HEK293 (cell line): ENCODE results near the gene ADAD1.

Experiments
- CTCF ChIA-PET: fragments of 350-600 bp; formaldehyde crosslinking; extraction: SDS; loops from one replicate; lab custom pipeline; 2021; ENCODE audit warnings: antibody characterized with exemption; lab: Yijun Ruan, JAX
- POLR2A ChIA-PET: fragments of 300-600 bp; formaldehyde crosslinking; extraction: SDS; loops from one replicate; lab custom pipeline; 2020; ENCODE audit warnings: antibody characterized with exemption, inconsistent platforms; lab: Yijun Ruan, JAX
- H3K27ac ChIP-seq: fragments of 200-500 bp; sonication (Bioruptor generic); 2 replicates; pipeline ENCODE4 v1.5.1; 2014; ENCODE audit warnings: low read depth, low read length, control low read depth, inconsistent platforms; ENCODE audit errors: extremely low read depth
- H3K36me3 ChIP-seq, 2 experiments: fragments of 200-500 bp in 1 of 2; sonication (Bioruptor generic) in 1 of 2; 1 replicate in 1 of 2; 2 replicates in 1 of 2; pipeline ENCODE4 v1.5.1; 2014 to 2017; ENCODE audit warnings: inconsistent platforms in 2 of 2, low read length in 2 of 2; ENCODE audit not compliant: control insufficient read depth in 2 of 2, insufficient read depth in 1 of 2
- H3K4me1 ChIP-seq: fragments of 200-500 bp; sonication (Bioruptor generic); 2 replicates; pipeline ENCODE4 v1.5.1; 2014; ENCODE audit warnings: mild to moderate bottlenecking, low read length, inconsistent platforms; ENCODE audit not compliant: control insufficient read depth, insufficient read depth
- H3K4me3 ChIP-seq: 2 replicates; pipeline ENCODE4 v1.5.1; 2011; ENCODE audit warnings: low read depth, mild to moderate bottlenecking, control low read depth, low read length, moderate library complexity
- H3K9me3 ChIP-seq: fragments of 200-500 bp; sonication (Bioruptor generic); 2 replicates; pipeline ENCODE4 v1.5.1; 2014; ENCODE audit warnings: low read depth, low read length, inconsistent platforms; ENCODE audit not compliant: control insufficient read depth, insufficient read depth
- BCL11B ChIP-seq: fragments of 450-650 bp; formaldehyde crosslinking; IDR thresholded peaks from 2 replicates; pipeline ENCODE4 v1.5.1; 2016; ENCODE audit warnings: low read depth, missing biosample characterization, missing genetic modification characterization
- CTCF ChIP-seq: fragments of 450-650 bp; formaldehyde crosslinking; IDR thresholded peaks from 2 replicates; pipeline ENCODE4 v1.5.1; 2016; ENCODE audit warnings: missing biosample characterization, missing genetic modification characterization
- GFI1B ChIP-seq: fragments of 450-650 bp; formaldehyde crosslinking; IDR thresholded peaks from 2 replicates; pipeline ENCODE4 v1.5.1; 2016; ENCODE audit warnings: missing biosample characterization, missing genetic modification characterization
- GLI2 ChIP-seq: fragments of 450-650 bp; formaldehyde crosslinking; IDR thresholded peaks from 2 replicates; pipeline ENCODE4; 2017; ENCODE audit warnings: missing biosample characterization, missing genetic modification characterization, low read depth, borderline replicate concordance
- GLIS2 ChIP-seq: fragments of 450-650 bp; formaldehyde crosslinking; IDR thresholded peaks from 2 replicates; pipeline ENCODE4 v1.5.1; 2016; ENCODE audit warnings: missing biosample characterization, missing genetic modification characterization
- KLF16 ChIP-seq: fragments of 450-650 bp; formaldehyde crosslinking; IDR thresholded peaks from 2 replicates; pipeline ENCODE4 v1.5.1; 2017; ENCODE audit warnings: missing biosample characterization, missing genetic modification characterization
- KLF7 ChIP-seq: fragments of 450-650 bp; formaldehyde crosslinking; IDR thresholded peaks from 2 replicates; pipeline ENCODE4 v1.5.1; 2016; ENCODE audit warnings: missing biosample characterization, missing genetic modification characterization, borderline replicate concordance
- KLF8 ChIP-seq: fragments of 450-650 bp; formaldehyde crosslinking; IDR thresholded peaks from 2 replicates; pipeline ENCODE4 v1.5.1; 2016; ENCODE audit warnings: missing biosample characterization, missing genetic modification characterization
- MZF1 ChIP-seq: fragments of 450-650 bp; formaldehyde crosslinking; IDR thresholded peaks from 2 replicates; pipeline ENCODE4 v1.5.1; 2017; ENCODE audit warnings: missing biosample characterization, missing genetic modification characterization, borderline replicate concordance
- WT1 ChIP-seq: fragments of 450-650 bp; formaldehyde crosslinking; IDR thresholded peaks from 2 replicates; pipeline ENCODE4 v1.5.1; 2016; ENCODE audit warnings: missing biosample characterization, missing genetic modification characterization
- ZBTB20 ChIP-seq: fragments of 450-650 bp; formaldehyde crosslinking; IDR thresholded peaks from 2 replicates; pipeline ENCODE4 v1.5.1; 2016; ENCODE audit warnings: missing biosample characterization, missing genetic modification characterization
- ZBTB7A ChIP-seq: fragments of 450-650 bp; formaldehyde crosslinking; IDR thresholded peaks from 2 replicates; pipeline ENCODE4 v1.5.1; 2016; ENCODE audit warnings: low read depth, missing biosample characterization, missing genetic modification characterization
- ZFP69B ChIP-seq: fragments of 450-650 bp; formaldehyde crosslinking; IDR thresholded peaks from 2 replicates; pipeline ENCODE4 v1.5.1; 2016; ENCODE audit warnings: missing biosample characterization, missing genetic modification characterization
- ZNF114 ChIP-seq: fragments of 450-650 bp; formaldehyde crosslinking; IDR thresholded peaks from 2 replicates; pipeline ENCODE4 v1.5.0; 2017; ENCODE audit warnings: missing biosample characterization, missing genetic modification characterization
- ZNF157 ChIP-seq: fragments of 450-650 bp; formaldehyde crosslinking; IDR thresholded peaks from 2 replicates; pipeline ENCODE4 v1.5.1; 2016; ENCODE audit warnings: missing biosample characterization, missing genetic modification characterization
- ZNF223 ChIP-seq: fragments of 450-650 bp; formaldehyde crosslinking; IDR thresholded peaks from 2 replicates; pipeline ENCODE4 v1.5.1; 2016; ENCODE audit warnings: missing biosample characterization, missing genetic modification characterization
- ZNF311 ChIP-seq: fragments of 450-650 bp; formaldehyde crosslinking; IDR thresholded peaks from 2 replicates; pipeline ENCODE4 v1.5.1; 2017; ENCODE audit warnings: missing biosample characterization, missing genetic modification characterization, borderline replicate concordance
- ZNF354C ChIP-seq: fragments of 450-650 bp; formaldehyde crosslinking; IDR thresholded peaks from 2 replicates; pipeline ENCODE4 v1.5.1; 2016; ENCODE audit warnings: missing biosample characterization, missing genetic modification characterization, low read depth, borderline replicate concordance
- ZNF423 ChIP-seq: fragments of 450-650 bp; formaldehyde crosslinking; IDR thresholded peaks from 2 replicates; pipeline ENCODE4 v1.5.1; 2016; ENCODE audit warnings: missing biosample characterization, missing genetic modification characterization
- ZNF449 ChIP-seq: fragments of 450-650 bp; formaldehyde crosslinking; IDR thresholded peaks from 2 replicates; pipeline ENCODE4 v1.5.1; 2017; ENCODE audit warnings: missing biosample characterization, mild to moderate bottlenecking, missing genetic modification characterization, moderate library complexity
- ZNF529 ChIP-seq: fragments of 450-650 bp; formaldehyde crosslinking; IDR thresholded peaks from 2 replicates; pipeline ENCODE4 v1.5.1; 2017; ENCODE audit warnings: missing genetic modification characterization, missing biosample characterization; ENCODE audit not compliant: insufficient replicate concordance
- ZNF555 ChIP-seq: fragments of 450-650 bp; formaldehyde crosslinking; conservative IDR thresholded peaks from 2 replicates; pipeline ENCODE4 v1.5.1; 2017; ENCODE audit warnings: missing biosample characterization, mild to moderate bottlenecking, missing genetic modification characterization, inconsistent platforms
- ZNF558 ChIP-seq: fragments of 450-650 bp; formaldehyde crosslinking; IDR thresholded peaks from 2 replicates; pipeline ENCODE4 v1.5.1; 2016; ENCODE audit warnings: missing biosample characterization, missing genetic modification characterization
- ZNF600 ChIP-seq: fragments of 450-650 bp; formaldehyde crosslinking; IDR thresholded peaks from 2 replicates; pipeline ENCODE4 v1.5.1; 2016; ENCODE audit warnings: missing biosample characterization, missing genetic modification characterization
- ZNF610 ChIP-seq: fragments of 450-650 bp; formaldehyde crosslinking; IDR thresholded peaks from 2 replicates; pipeline ENCODE4 v1.5.1; 2016; ENCODE audit warnings: missing biosample characterization, missing genetic modification characterization, borderline replicate concordance
- ZNF658 ChIP-seq: fragments of 450-650 bp; formaldehyde crosslinking; IDR thresholded peaks from 2 replicates; pipeline ENCODE4; 2016; ENCODE audit warnings: missing biosample characterization, missing genetic modification characterization
- ZNF660 ChIP-seq: fragments of 450-650 bp; IDR thresholded peaks from 2 replicates; pipeline ENCODE4 v1.5.1; 2018; ENCODE audit warnings: missing biosample characterization, mild to moderate bottlenecking, missing genetic modification characterization
- ZNF747 ChIP-seq: fragments of 450-650 bp; formaldehyde crosslinking; IDR thresholded peaks from 2 replicates; pipeline ENCODE4 v1.5.1; 2016; ENCODE audit warnings: missing biosample characterization, missing genetic modification characterization
- ZNF768 ChIP-seq: fragments of 450-650 bp; formaldehyde crosslinking; IDR thresholded peaks from 2 replicates; pipeline ENCODE4 v1.5.1; 2018; ENCODE audit warnings: missing biosample characterization, mild to moderate bottlenecking, missing genetic modification characterization
- ZNF843 ChIP-seq: fragments of 450-650 bp; formaldehyde crosslinking; IDR thresholded peaks from 2 replicates; pipeline ENCODE4 v1.5.1; 2016; ENCODE audit warnings: missing biosample characterization, missing genetic modification characterization

Gene ADAD1

GRCh38 chr4:122378711-122379110 lies at the start of gene ADAD1:
Gene ADAD1, plus strand, starts transcription at chr4:122379011. Its CDS starts 1,059 bp downstream, at chr4:122380070.
- POLR2A ChIA-PET: no interaction called here
- Histone ChIP-seq H3K9me3 (no peaks in the 10 kb centered on the region), H3K4me1 (no peaks in the 10 kb centered on the region), H3K36me3 (no peaks in the 10 kb centered on the region), H3K27ac (no peak within 1 kb of the TSS), H3K4me3 (no peak within 1 kb of the TSS)
- CTCF ChIA-PET: no interaction called here
- TF ChIP-seq KLF16 (tag by site-specific recombination): no peak
- no peak for TF ChIP-seq ZFP69B (tag by site-specific recombination)
- TF ChIP-seq KLF7 (tag by site-specific recombination): no peak
- no peak for TF ChIP-seq GFI1B (tag by site-specific recombination)
- TF ChIP-seq MZF1 (tag by site-specific recombination): no peak
- TF ChIP-seq ZNF529 (tag by site-specific recombination): no peak
- TF ChIP-seq GLIS2 (tag by site-specific recombination): no peak
- no peak for TF ChIP-seq ZNF600 (tag by site-specific recombination)
- no peak for TF ChIP-seq ZNF354C
- TF ChIP-seq CTCF (tag by site-specific recombination): no peak
- no peak for TF ChIP-seq ZNF114
- TF ChIP-seq ZNF423 (tag by site-specific recombination): no peak
- no peak for TF ChIP-seq ZNF768 (tag by site-specific recombination)
- no peak for TF ChIP-seq ZNF658 (tag by site-specific recombination)
- TF ChIP-seq GLI2: no peak

GRCh38 chr4:122329876-122330565 lies 48.8 kb upstream of the ADAD1 start:
- ChIA-PET POLR2A (no interaction called here), CTCF (no interaction called here)
- Histone ChIP-seq H3K36me3 (peaks cover 0 to 31% of the 10 kb centered on the region in 2 experiments; a peak in 1 of 3 replicates), H3K9me3 (no peaks in the 10 kb centered on the region), H3K4me3 (no peak overlapping the region), H3K27ac (no peak overlapping the region), H3K4me1 (no peaks in the 10 kb centered on the region)
- no peak for TF ChIP-seq ZNF223 (tag by site-specific recombination)
- no peak for TF ChIP-seq ZNF449 (tag by site-specific recombination)
- no peak for TF ChIP-seq ZNF610 (tag by site-specific recombination)
- TF ChIP-seq ZNF658 (tag by site-specific recombination): no peak
- TF ChIP-seq ZNF660 (tag by site-specific recombination): no peak
- TF ChIP-seq BCL11B (tag by site-specific recombination): no peak
- no peak for TF ChIP-seq ZBTB20 (tag by site-specific recombination)
- no peak for TF ChIP-seq ZNF555 (tag by site-specific recombination)
- no peak for TF ChIP-seq ZNF311 (tag by site-specific recombination)
- TF ChIP-seq WT1 (tag by site-specific recombination): no peak
- no peak for TF ChIP-seq MZF1 (tag by site-specific recombination)
- TF ChIP-seq ZNF157 (tag by site-specific recombination): no peak
- no peak for TF ChIP-seq ZNF354C
- no peak for TF ChIP-seq ZNF843 (tag by site-specific recombination)
- TF ChIP-seq ZNF747 (tag by site-specific recombination): no peak
- TF ChIP-seq ZBTB7A (tag by site-specific recombination): no peak
- no peak for TF ChIP-seq ZNF558
- no peak for TF ChIP-seq KLF8 (tag by site-specific recombination)
